MM.1S (cell line): ENCODE data around the gene NDUFS4.

Experiments
- EZH2 ChIP-seq: fragments of 300-600 bp; sonication (generic); optimal IDR thresholded peaks from 2 replicates; pipeline ENCODE3; 2017; ENCODE audit warnings: low read depth, mild to moderate bottlenecking, antibody characterized with exemption, low read length, mixed read lengths
- EZH2phosphoT487 ChIP-seq: fragments of 300-600 bp; sonication (generic); IDR thresholded peaks from 2 replicates; pipeline ENCODE4 v1.6.1; 2018; ENCODE audit warnings: antibody characterized with exemption, low read length
- TF ChIP-seq, protein P1 (sequence below): fragments of 300-600 bp; sonication (generic); IDR thresholded peaks from 2 replicates; pipeline ENCODE4 v1.5.1; 2016; ENCODE audit warnings: antibody characterized with exemption, low read length, mixed read lengths

DNA sequence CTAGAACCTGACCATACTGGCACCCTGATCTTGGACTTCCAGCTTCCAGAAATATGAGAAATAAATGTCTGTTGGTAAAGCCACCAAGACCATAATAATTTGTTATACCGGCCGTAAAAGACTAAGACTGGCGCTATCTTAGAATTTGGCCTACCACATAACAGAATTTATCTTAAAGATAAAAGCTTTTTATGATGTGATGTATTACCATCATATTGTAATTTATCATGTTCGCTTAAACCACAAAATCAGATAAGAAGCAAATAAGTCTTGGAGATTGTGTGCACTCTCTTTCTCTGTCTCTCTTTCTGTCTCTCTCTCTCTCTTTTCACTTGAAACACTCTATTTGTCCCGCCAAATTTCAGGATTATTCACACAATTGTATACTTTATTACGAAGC, 44.5 kb upstream of the NDUFS4 start:
- TF ChIP-seq, protein P1, sequence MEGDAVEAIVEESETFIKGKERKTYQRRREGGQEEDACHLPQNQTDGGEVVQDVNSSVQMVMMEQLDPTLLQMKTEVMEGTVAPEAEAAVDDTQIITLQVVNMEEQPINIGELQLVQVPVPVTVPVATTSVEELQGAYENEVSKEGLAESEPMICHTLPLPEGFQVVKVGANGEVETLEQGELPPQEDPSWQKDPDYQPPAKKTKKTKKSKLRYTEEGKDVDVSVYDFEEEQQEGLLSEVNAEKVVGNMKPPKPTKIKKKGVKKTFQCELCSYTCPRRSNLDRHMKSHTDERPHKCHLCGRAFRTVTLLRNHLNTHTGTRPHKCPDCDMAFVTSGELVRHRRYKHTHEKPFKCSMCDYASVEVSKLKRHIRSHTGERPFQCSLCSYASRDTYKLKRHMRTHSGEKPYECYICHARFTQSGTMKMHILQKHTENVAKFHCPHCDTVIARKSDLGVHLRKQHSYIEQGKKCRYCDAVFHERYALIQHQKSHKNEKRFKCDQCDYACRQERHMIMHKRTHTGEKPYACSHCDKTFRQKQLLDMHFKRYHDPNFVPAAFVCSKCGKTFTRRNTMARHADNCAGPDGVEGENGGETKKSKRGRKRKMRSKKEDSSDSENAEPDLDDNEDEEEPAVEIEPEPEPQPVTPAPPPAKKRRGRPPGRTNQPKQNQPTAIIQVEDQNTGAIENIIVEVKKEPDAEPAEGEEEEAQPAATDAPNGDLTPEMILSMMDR = no peak
- TF ChIP-seq EZH2 (no peak), EZH2phosphoT487 (no peak)
